ENCODE measurements around the gene PRICKLE4.

PRICKLE4 gene

GRCh38 chr6:41826343-41827022, 45.9 kb downstream of the PRICKLE4 start:
- peaks cover 0 to 4% of the 10 kb centered on the region in 2 experiments for H3K4me1 ChIP-seq (ENCODE audit: control insufficient read depth in 1 of 2, insufficient read depth in 2 of 2, low read length in 2 of 2)
- no peak overlapping the region for H3K14ac ChIP-seq (ENCODE audit: low read length)
- no peak overlapping the region for H2AFZ ChIP-seq (ENCODE audit: insufficient read depth, low read length, poor library complexity)
- no peak overlapping the region for H3K18ac ChIP-seq (ENCODE audit: low read length)
- H3K27ac ChIP-seq (ENCODE audit: low read depth, low read length), result no peak overlapping the region
- WGBS (ENCODE audit: extremely low coverage, insufficient coverage, insufficient read length), result no CpG with 5 or more reads among the region's 2 CpGs
- H2BK12ac ChIP-seq (ENCODE audit: low read length), result no peak overlapping the region
- no peak overlapping the region for H2AK5ac ChIP-seq (ENCODE audit: low read length)
- no peaks in the 10 kb centered on the region for H3K9me3 ChIP-seq (ENCODE audit: insufficient read depth, low read depth, low read length)
- no peak overlapping the region for H2BK5ac ChIP-seq (ENCODE audit: low read depth, low read length, poor library complexity)
- no peak overlapping the region for H3K4ac ChIP-seq (ENCODE audit: low read depth, low read length)
- no peak overlapping the region for H4K8ac ChIP-seq (ENCODE audit: low read depth, low read length)
- H3K79me2 ChIP-seq (ENCODE audit: control insufficient read depth, insufficient read depth, low read length, poor library complexity), result no peaks in the 10 kb centered on the region
- H3K9ac ChIP-seq (ENCODE audit: low read length), result no peak overlapping the region
- H2BK120ac ChIP-seq (ENCODE audit: insufficient read depth, low read length, poor library complexity), result no peak overlapping the region
- no peaks in the 10 kb centered on the region for H3K79me1 ChIP-seq (ENCODE audit: low read length)
- H3K4me3 ChIP-seq (ENCODE audit: low read depth, low read length), result no peak overlapping the region
- H3K4me2 ChIP-seq (ENCODE audit: low read length), result no peak overlapping the region
- DNase-seq, result no peak
- H3K36me3 ChIP-seq (ENCODE audit: control insufficient read depth in 1 of 2, insufficient read depth in 2 of 2, low read length in 2 of 2), result no peaks in the 10 kb centered on the region
- H3K27me3 ChIP-seq (ENCODE audit: insufficient read depth, low read length), result no peaks in the 10 kb centered on the region
- no peak overlapping the region for H3K23ac ChIP-seq (ENCODE audit: low read length)
- H4K91ac ChIP-seq (ENCODE audit: low read depth, low read length), result no peak overlapping the region
- no peak overlapping the region for H4K12ac ChIP-seq (ENCODE audit: low read depth, low read length)

- Histone ChIP-seq H3K9me3 (ENCODE audit: insufficient read depth, low read depth, low read length) (no peaks in the 10 kb centered on the region), H3K4me2 (ENCODE audit: low read length) (no peak overlapping the region), H2AK5ac (ENCODE audit: low read length) (no peak overlapping the region), H3K4ac (ENCODE audit: low read depth, low read length) (no peak overlapping the region), H3K27me3 (ENCODE audit: insufficient read depth, low read length) (no peaks in the 10 kb centered on the region), H4K91ac (ENCODE audit: low read depth, low read length) (no peak overlapping the region), H4K12ac (ENCODE audit: low read depth, low read length) (no peak overlapping the region), H2AFZ (ENCODE audit: insufficient read depth, low read length, poor library complexity) (no peak overlapping the region), H3K9ac (ENCODE audit: low read length) (no peak overlapping the region), H2BK120ac (ENCODE audit: insufficient read depth, low read length, poor library complexity) (no peak overlapping the region), H3K79me1 (ENCODE audit: low read length) (no peaks in the 10 kb centered on the region), H2BK12ac (ENCODE audit: low read length) (no peak overlapping the region), H3K36me3 (ENCODE audit: control insufficient read depth in 1 of 2, insufficient read depth in 2 of 2, low read length in 2 of 2) (no peaks in the 10 kb centered on the region), H3K79me2 (ENCODE audit: control insufficient read depth, insufficient read depth, low read length, poor library complexity) (no peaks in the 10 kb centered on the region), H3K4me1 (ENCODE audit: control insufficient read depth in 1 of 2, insufficient read depth in 2 of 2, low read length in 2 of 2) (no peaks in the 10 kb centered on the region), H3K18ac (ENCODE audit: low read length) (no peak overlapping the region), H4K8ac (ENCODE audit: low read depth, low read length) (no peak overlapping the region), H3K4me3 (ENCODE audit: low read depth, low read length) (no peak overlapping the region), H3K23ac (ENCODE audit: low read length) (no peak overlapping the region), H2BK5ac (ENCODE audit: low read depth, low read length, poor library complexity) (no peak overlapping the region), H3K14ac (ENCODE audit: low read length) (no peak overlapping the region), H3K27ac (ENCODE audit: low read depth, low read length) (no peak overlapping the region)
- DNase-seq, result no peak
- no CpG with 5 or more reads among the region's 3 CpGs for WGBS (ENCODE audit: extremely low coverage, insufficient coverage, insufficient read length)
These were observed 51.7 kb downstream of the PRICKLE4 start for GRCh38 chr6:41832263-41832662.

- Histone ChIP-seq H3K4ac (ENCODE audit: low read depth, low read length) (no peak overlapping the region), H3K23ac (ENCODE audit: low read length) (no peak overlapping the region), H3K9ac (ENCODE audit: low read length) (no peak overlapping the region), H3K79me1 (ENCODE audit: low read length) (no peaks in the 10 kb centered on the region), H3K79me2 (ENCODE audit: control insufficient read depth, insufficient read depth, low read length, poor library complexity) (no peaks in the 10 kb centered on the region), H2BK120ac (ENCODE audit: insufficient read depth, low read length, poor library complexity) (no peak overlapping the region), H3K4me1 (ENCODE audit: control insufficient read depth in 1 of 2, insufficient read depth in 2 of 2, low read length in 2 of 2) (no peaks in the 10 kb centered on the region), H4K8ac (ENCODE audit: low read depth, low read length) (no peak overlapping the region), H3K27ac (ENCODE audit: low read depth, low read length) (no peak overlapping the region), H3K36me3 (ENCODE audit: control insufficient read depth in 1 of 2, insufficient read depth in 2 of 2, low read length in 2 of 2) (no peaks in the 10 kb centered on the region), H3K9me3 (ENCODE audit: insufficient read depth, low read depth, low read length) (no peaks in the 10 kb centered on the region), H3K14ac (ENCODE audit: low read length) (no peak overlapping the region), H2BK5ac (ENCODE audit: low read depth, low read length, poor library complexity) (no peak overlapping the region), H3K27me3 (ENCODE audit: insufficient read depth, low read length) (no peaks in the 10 kb centered on the region), H2AFZ (ENCODE audit: insufficient read depth, low read length, poor library complexity) (no peak overlapping the region), H4K91ac (ENCODE audit: low read depth, low read length) (no peak overlapping the region), H2BK12ac (ENCODE audit: low read length) (no peak overlapping the region), H4K12ac (ENCODE audit: low read depth, low read length) (no peak overlapping the region), H3K4me2 (ENCODE audit: low read length) (no peak overlapping the region), H2AK5ac (ENCODE audit: low read length) (no peak overlapping the region), H3K18ac (ENCODE audit: low read length) (no peak overlapping the region), H3K4me3 (ENCODE audit: low read depth, low read length) (no peak overlapping the region)
- DNase-seq, result no peak
- no CpG with 5 or more reads among the region's 5 CpGs for WGBS (ENCODE audit: extremely low coverage, insufficient coverage, insufficient read length)
These were observed 55.6 kb downstream of the PRICKLE4 start for GRCh38 chr6:41836022-41836659.

GRCh38 chr6:41836660-41837052, 56.1 kb downstream of the PRICKLE4 start:
- Histone ChIP-seq H4K12ac (ENCODE audit: low read depth, low read length) (no peak overlapping the region), H3K4me1 (ENCODE audit: control insufficient read depth in 1 of 2, insufficient read depth in 2 of 2, low read length in 2 of 2) (no peaks in the 10 kb centered on the region)
- no CpG with 5 or more reads among the region's 2 CpGs for WGBS (ENCODE audit: extremely low coverage, insufficient coverage, insufficient read length)

More at GRCh38 chr6:41836660-41837052, 56.1 kb downstream of the PRICKLE4 start:
- Histone ChIP-seq H3K79me1 (ENCODE audit: low read length) (no peaks in the 10 kb centered on the region), H2AK5ac (ENCODE audit: low read length) (no peak overlapping the region), H3K9ac (ENCODE audit: low read length) (no peak overlapping the region), H3K9me3 (ENCODE audit: insufficient read depth, low read depth, low read length) (no peaks in the 10 kb centered on the region), H2AFZ (ENCODE audit: insufficient read depth, low read length, poor library complexity) (no peak overlapping the region), H4K8ac (ENCODE audit: low read depth, low read length) (no peak overlapping the region), H3K18ac (ENCODE audit: low read length) (no peak overlapping the region), H3K36me3 (ENCODE audit: control insufficient read depth in 1 of 2, insufficient read depth in 2 of 2, low read length in 2 of 2) (no peaks in the 10 kb centered on the region), H2BK5ac (ENCODE audit: low read depth, low read length, poor library complexity) (no peak overlapping the region), H3K4ac (ENCODE audit: low read depth, low read length) (no peak overlapping the region), H4K91ac (ENCODE audit: low read depth, low read length) (no peak overlapping the region), H3K27me3 (ENCODE audit: insufficient read depth, low read length) (no peaks in the 10 kb centered on the region), H3K4me3 (ENCODE audit: low read depth, low read length) (no peak overlapping the region), H3K79me2 (ENCODE audit: control insufficient read depth, insufficient read depth, low read length, poor library complexity) (no peaks in the 10 kb centered on the region), H3K23ac (ENCODE audit: low read length) (no peak overlapping the region), H2BK12ac (ENCODE audit: low read length) (no peak overlapping the region), H3K4me2 (ENCODE audit: low read length) (no peak overlapping the region), H3K27ac (ENCODE audit: low read depth, low read length) (no peak overlapping the region), H3K14ac (ENCODE audit: low read length) (no peak overlapping the region), H2BK120ac (ENCODE audit: insufficient read depth, low read length, poor library complexity) (no peak overlapping the region)
- peak in 1 of 2 donors; percentile 18 for DNase-seq
